ENCODE data around the gene TUNAR.

TUNAR gene

GRCh38 chr14:95875831-95876760 is 536 bp upstream of the TUNAR start:
- DNase-seq = no peak

GRCh38 chr14:95877633-95878032 is 1.0 kb downstream of the TUNAR start:
- DNase-seq = no peak

GRCh38 chr14:95884377-95884776 is 7.7 kb downstream of the TUNAR start:
- DNase-seq = no peak

- DNase-seq = no peak
These were observed 8.6 kb downstream of the TUNAR start for GRCh38 chr14:95885278-95885677.

- no peak for DNase-seq
These were observed 9.2 kb downstream of the TUNAR start for GRCh38 chr14:95885866-95886265.

- DNase-seq = peak in 1 of 2 donors; percentile 10
These were observed 9.9 kb downstream of the TUNAR start for GRCh38 chr14:95886366-95887056.

GRCh38 chr14:95887351-95887750 is 10.7 kb downstream of the TUNAR start:
- no peak for DNase-seq

GRCh38 chr14:95889236-95889979 is 12.8 kb downstream of the TUNAR start:
- DNase-seq = no peak

GRCh38 chr14:95891742-95892141 is 15.1 kb downstream of the TUNAR start:
- DNase-seq = no peak

- DNase-seq = no peak
These were observed 15.5 kb downstream of the TUNAR start for GRCh38 chr14:95892142-95892541.

- no peak for DNase-seq
These were observed 19.1 kb downstream of the TUNAR start for GRCh38 chr14:95895720-95896119.

- no peak for DNase-seq
These were observed 20.0 kb downstream of the TUNAR start for GRCh38 chr14:95896498-95897135.

- DNase-seq = no peak
These were observed 20.6 kb downstream of the TUNAR start for GRCh38 chr14:95897280-95897679.

- no peak for DNase-seq
These were observed 24.4 kb downstream of the TUNAR start for GRCh38 chr14:95901054-95901453.

GRCh38 chr14:95902273-95902826 is 25.7 kb downstream of the TUNAR start:
- DNase-seq = no peak

- DNase-seq = no peak
These were observed 26.5 kb downstream of the TUNAR start for GRCh38 chr14:95903165-95903564.

GRCh38 chr14:95903616-95904107 is 27.0 kb downstream of the TUNAR start:
- no peak for DNase-seq

- no peak for DNase-seq
These were observed 30.0 kb downstream of the TUNAR start for GRCh38 chr14:95906591-95906990.

- DNase-seq = no peak
These were observed 34.0 kb downstream of the TUNAR start for GRCh38 chr14:95910628-95911027.

- no peak for DNase-seq
These were observed 34.8 kb downstream of the TUNAR start for GRCh38 chr14:95911456-95911855.

GRCh38 chr14:95915330-95915729 is 38.7 kb downstream of the TUNAR start:
- DNase-seq = no peak

- no peak for DNase-seq
These were observed 41.8 kb downstream of the TUNAR start for GRCh38 chr14:95918466-95918865.

Measured in hippocampal formation (tissue), 2 donors.